Bladder microvascular endothelial cell (primary cell): ENCODE data around the gene LATS2. TPM values are rescaled to one million over a fixed set of nuclear protein-coding genes. Genes with fewer than 3 reads are reported as not detected.

Source experiments
- total RNA-seq: library from RNA; depleted of rRNA; stranded (reverse); fragments of >200 nt; gene quantifications from 2 replicates; pipeline ENCODE4 v1.2.3, GENCODE V29; 2014

Gene LATS2
- total RNA-seq = 15.5 and 37.0 TPM in 2 replicates

GRCh38 chr13:21061029-21061763 lies at the start of gene LATS2:
Gene LATS2 (minus strand): TSS chr13:21061586. CDS start chr13:21046026, 15,560 bp downstream.

Other genes with a start within 250 kb of the LATS2 start
- gene XPO4, start 158.8 kb downstream of the LATS2 start, total RNA-seq = 12.1 and 28.1 TPM in 2 replicates
- 27.5 and 47.7 TPM in 2 replicates for gene SAP18, start 78.5 kb upstream of the LATS2 start, total RNA-seq
- 3.1 and 5.8 TPM in 2 replicates for gene SKA3, start 115.0 kb upstream of the LATS2 start, total RNA-seq
- 14.6 and 21.7 TPM in 2 replicates for gene MRPL57, start 115.1 kb upstream of the LATS2 start, total RNA-seq